ENCODE measurements around the gene TRMT1.

TRMT1 gene

GRCh38 chr19:13069415-13070359, 46.9 kb downstream of the TRMT1 start:
- peak; percentile 99 for DNase-seq

GRCh38 chr19:13068085-13068846, 48.3 kb downstream of the TRMT1 start:
- DNase-seq, result peak; percentile 35

- DNase-seq, result no peak
These were observed 49.4 kb downstream of the TRMT1 start for GRCh38 chr19:13066933-13067807.

- no peak for DNase-seq
These were observed 50.3 kb downstream of the TRMT1 start for GRCh38 chr19:13066226-13066625.

GRCh38 chr19:13064092-13064489, 52.4 kb downstream of the TRMT1 start:
- no peak for DNase-seq

- no peak for DNase-seq
These were observed 53.0 kb downstream of the TRMT1 start for GRCh38 chr19:13063461-13064091.

GRCh38 chr19:13062317-13062716, 54.2 kb downstream of the TRMT1 start:
- no peak for DNase-seq

- DNase-seq, result peak; percentile 84
These were observed 55.3 kb downstream of the TRMT1 start for GRCh38 chr19:13060964-13061927.

GRCh38 chr19:13060233-13060963, 56.1 kb downstream of the TRMT1 start:
- peak; percentile 77 for DNase-seq

- DNase-seq, result no peak
These were observed 57.4 kb downstream of the TRMT1 start for GRCh38 chr19:13058951-13059660.

GRCh38 chr19:13057744-13058143, 58.8 kb downstream of the TRMT1 start:
- DNase-seq, result no peak

GRCh38 chr19:13057147-13057572, 59.4 kb downstream of the TRMT1 start:
- no peak for DNase-seq

GRCh38 chr19:13056052-13056660, 60.4 kb downstream of the TRMT1 start:
- peak; percentile 35 for DNase-seq

- no peak for DNase-seq
These were observed 61.1 kb downstream of the TRMT1 start for GRCh38 chr19:13055213-13056051.

Data from hematopoietic multipotent progenitor cell treated with erythropoietin and hydrocortisone succinate and interleukin-3 and kit ligand, for 8 days (in vitro differentiated cells).